GM23338 (cell line): ENCODE data around the gene CRYAB. TPM values are rescaled to one million over a fixed set of nuclear protein-coding genes. Genes with fewer than 3 reads are reported as not detected.

Experiments used
- ATAC-seq: fragments of 200-7000 bp; cut with Tn5 transposase; 3 replicates; pipeline ENCODE4 v1.9.1; 2020
- DNase-seq: peaks from one replicate; pipeline ENCODE4 v3.0.0-alpha.2; 2015; ENCODE audit warnings: low spot score
- H2AFZ ChIP-seq: fragments of 200-600 bp; sonication (generic); 2 replicates; pipeline ENCODE4 v1.8.0; 2016; ENCODE audit warnings: antibody characterized with exemption, mild to moderate bottlenecking, moderate library complexity
- H3F3A ChIP-seq: fragments of 200-600 bp; sonication (generic); replicated peaks from 2 replicates; pipeline ENCODE4 v1.8.0; 2017; ENCODE audit warnings: antibody characterized with exemption, mixed run types, low read depth
- H3K27ac ChIP-seq: fragments of 200-600 bp; sonication (generic); 2 replicates; pipeline ENCODE4 v1.6.1; 2016; ENCODE audit warnings: low read depth
- H3K27me3 ChIP-seq: fragments of 200-600 bp; sonication (generic); 2 replicates; pipeline ENCODE4 v1.8.0; 2016; ENCODE audit warnings: mild to moderate bottlenecking, mixed run types, moderate library complexity; ENCODE audit not compliant: insufficient read depth
- H3K36me3 ChIP-seq: fragments of 200-600 bp; sonication (generic); 2 replicates; pipeline ENCODE4 v1.8.0; 2016; ENCODE audit warnings: mild to moderate bottlenecking; ENCODE audit not compliant: insufficient read depth
- H3K4me1 ChIP-seq: fragments of 200-600 bp; sonication (generic); 2 replicates; pipeline ENCODE4 v1.8.0; 2016; ENCODE audit warnings: mild to moderate bottlenecking, moderate library complexity; ENCODE audit not compliant: insufficient read depth
- H3K4me2 ChIP-seq: fragments of 200-600 bp; sonication (generic); 2 replicates; pipeline ENCODE4 v1.7.1; 2017; ENCODE audit warnings: mixed run types
- H3K4me3 ChIP-seq: fragments of 200-600 bp; sonication (generic); 2 replicates; pipeline ENCODE4 v1.6.1; 2016; ENCODE audit warnings: mixed run types
- H3K79me2 ChIP-seq: fragments of 200-600 bp; sonication (generic); replicated peaks from 2 replicates; pipeline ENCODE4 v1.8.0; 2017; ENCODE audit warnings: mild to moderate bottlenecking; ENCODE audit not compliant: insufficient read depth
- H3K9me2 ChIP-seq: fragments of 200-600 bp; sonication (generic); 2 replicates; pipeline ENCODE4 v1.8.0; 2017; ENCODE audit not compliant: insufficient read depth
- H4K20me1 ChIP-seq: fragments of 200-600 bp; sonication (generic); replicated peaks from 2 replicates; pipeline ENCODE4 v1.8.0; 2017; ENCODE audit warnings: mild to moderate bottlenecking; ENCODE audit not compliant: insufficient read depth
- H3K27ac Mint-ChIP-seq: 2 replicates; pipeline ENCODE4 v1.8.0; 2020; ENCODE audit warnings: inconsistent platforms, mild to moderate bottlenecking, moderate library complexity, mixed read lengths
- H3K27me3 Mint-ChIP-seq: 3 replicates; pipeline ENCODE4 v1.8.0; 2022; ENCODE audit warnings: low read depth, mild to moderate bottlenecking, moderate library complexity, mixed read lengths, inconsistent platforms; ENCODE audit not compliant: insufficient read depth, poor library complexity
- H3K36me3 Mint-ChIP-seq: 3 replicates; pipeline ENCODE4 v1.8.0; 2021; ENCODE audit warnings: low read depth, mild to moderate bottlenecking, inconsistent platforms, moderate library complexity, mixed read lengths
- H3K4me1 Mint-ChIP-seq: 3 replicates; pipeline ENCODE4 v1.8.0; 2020; ENCODE audit warnings: mild to moderate bottlenecking, inconsistent platforms, mixed read lengths
- H3K4me3 Mint-ChIP-seq: 3 replicates; pipeline ENCODE4 v1.8.0; 2021; ENCODE audit warnings: moderate library complexity, mild to moderate bottlenecking, inconsistent platforms, mixed read lengths
- H3K9me3 Mint-ChIP-seq: 3 replicates; pipeline ENCODE4 v1.8.0; 2020; ENCODE audit warnings: moderate library complexity, mild to moderate bottlenecking, inconsistent platforms, mixed read lengths
- CREB1 ChIP-seq: fragments of 250-450 bp; sonication (Bioruptor Pico); IDR thresholded peaks from 2 replicates; pipeline ENCODE4 v1.5.0; 2020; ENCODE audit warnings: low read depth, mild to moderate bottlenecking, moderate library complexity
- EZH2 ChIP-seq: fragments of 200-600 bp; sonication (generic); IDR thresholded peaks from one replicate; pipeline ENCODE4 v1.8.0; 2017; ENCODE audit warnings: antibody characterized with exemption, mild to moderate bottlenecking, low read depth; ENCODE audit not compliant: unreplicated experiment
- JUNB ChIP-seq: IDR thresholded peaks from one replicate; pipeline ENCODE4 v1.6.1; 2016; ENCODE audit warnings: antibody characterized with exemption; ENCODE audit not compliant: unreplicated experiment
- POLR2AphosphoS5 ChIP-seq: IDR thresholded peaks from 2 replicates; pipeline ENCODE4 v1.6.1; 2016; ENCODE audit warnings: antibody characterized with exemption, low read depth
- REST ChIP-seq: IDR thresholded peaks from one replicate; pipeline ENCODE4 v1.6.1; 2018; ENCODE audit warnings: antibody characterized with exemption; ENCODE audit not compliant: unreplicated experiment
- STAT1 ChIP-seq: IDR thresholded peaks from one replicate; pipeline ENCODE4 v1.6.1; 2016; ENCODE audit warnings: antibody characterized with exemption; ENCODE audit not compliant: unreplicated experiment
- ZNF462 ChIP-seq: fragments of 250-450 bp; sonication (Bioruptor Pico); IDR thresholded peaks from 2 replicates; pipeline ENCODE4 v1.5.0; 2020; ENCODE audit warnings: mild to moderate bottlenecking, moderate library complexity
- polyA plus RNA-seq: library from polyadenylated mRNA; unstranded; fragments of >200 nt; fragmentation: Nextera tagmentation; extraction: Ambion mirVana; gene quantifications from 2 replicates; pipeline ENCODE4 v1.2.1, GENCODE V29; 2016
- total RNA-seq: library from RNA; depleted of rRNA; stranded (reverse); fragments of >200 nt; shearing (Covaris generic); gene quantifications from 2 replicates; pipeline ENCODE4 v1.2.3, GENCODE V29; 2014
- TF ChIP-seq, protein P1 (sequence below), 2 experiments: fragments of 200-600 bp in 1 of 2; sonication (generic) in 1 of 2; conservative IDR thresholded peaks; 2 replicates each; pipeline versions ENCODE4 v1.5.1 to v1.6.1; 2016 to 2017; ENCODE audit warnings: antibody characterized with exemption in 2 of 2, low read depth in 2 of 2, mild to moderate bottlenecking in 2 of 2, moderate library complexity in 1 of 2

The CRYAB gene
- total and polyA plus RNA-seq, 2 experiments from 2014 or later, result 6.1 to 9.6 TPM

DNA sequence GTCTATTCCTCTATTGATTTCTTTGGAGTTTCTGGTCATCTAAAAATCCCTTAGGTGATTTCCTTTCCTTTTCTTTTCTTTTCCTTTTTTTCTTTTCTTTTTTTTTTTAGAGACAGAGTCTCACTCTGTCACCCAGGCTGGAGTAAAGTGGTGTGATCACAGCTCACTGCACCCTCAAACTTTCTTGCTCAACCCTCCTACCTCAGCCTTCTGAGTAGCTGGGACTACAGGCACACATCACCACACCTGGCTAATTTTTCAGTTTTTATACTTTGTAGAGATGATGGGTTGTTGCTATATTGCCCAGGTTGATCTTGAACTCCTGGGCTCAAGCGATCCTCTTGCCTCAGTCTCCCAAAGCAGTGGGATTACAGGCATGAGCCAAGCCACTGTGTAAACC lies 5.2 kb upstream of the CRYAB start (continued):
- no peak for TF ChIP-seq ZNF462 (CRISPR knock-in tag)
- TF ChIP-seq, protein P1, sequence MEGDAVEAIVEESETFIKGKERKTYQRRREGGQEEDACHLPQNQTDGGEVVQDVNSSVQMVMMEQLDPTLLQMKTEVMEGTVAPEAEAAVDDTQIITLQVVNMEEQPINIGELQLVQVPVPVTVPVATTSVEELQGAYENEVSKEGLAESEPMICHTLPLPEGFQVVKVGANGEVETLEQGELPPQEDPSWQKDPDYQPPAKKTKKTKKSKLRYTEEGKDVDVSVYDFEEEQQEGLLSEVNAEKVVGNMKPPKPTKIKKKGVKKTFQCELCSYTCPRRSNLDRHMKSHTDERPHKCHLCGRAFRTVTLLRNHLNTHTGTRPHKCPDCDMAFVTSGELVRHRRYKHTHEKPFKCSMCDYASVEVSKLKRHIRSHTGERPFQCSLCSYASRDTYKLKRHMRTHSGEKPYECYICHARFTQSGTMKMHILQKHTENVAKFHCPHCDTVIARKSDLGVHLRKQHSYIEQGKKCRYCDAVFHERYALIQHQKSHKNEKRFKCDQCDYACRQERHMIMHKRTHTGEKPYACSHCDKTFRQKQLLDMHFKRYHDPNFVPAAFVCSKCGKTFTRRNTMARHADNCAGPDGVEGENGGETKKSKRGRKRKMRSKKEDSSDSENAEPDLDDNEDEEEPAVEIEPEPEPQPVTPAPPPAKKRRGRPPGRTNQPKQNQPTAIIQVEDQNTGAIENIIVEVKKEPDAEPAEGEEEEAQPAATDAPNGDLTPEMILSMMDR (conservative IDR thresholded peaks at IDR 0.05; ENCODE audit: low read depth in 2 of 2), result no peak

DNA sequence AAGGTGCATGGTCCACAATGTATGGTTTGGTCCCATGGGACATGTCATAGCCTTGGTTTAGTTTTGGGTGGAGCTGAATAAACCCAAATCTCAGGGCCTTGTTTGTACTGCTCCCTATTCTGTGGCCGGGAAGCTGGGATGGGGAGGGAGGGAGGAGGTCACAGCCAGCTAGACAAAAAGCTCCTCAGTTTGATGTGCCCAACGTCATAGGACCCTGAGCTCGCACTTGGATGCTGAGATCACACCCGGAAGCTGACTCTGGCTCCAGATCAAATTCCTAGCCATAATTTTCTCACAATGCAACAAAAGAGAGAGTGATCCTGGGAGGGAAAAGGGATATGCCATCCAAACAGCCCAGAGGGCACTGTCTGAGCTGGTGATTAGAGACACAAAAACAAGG lies 2.4 kb upstream of the CRYAB start:
- no peak for DNase-seq
- peaks cover 3% of the 10 kb centered on the region; the same call in 1 of the 3 replicates for H3K9me3 Mint-ChIP-seq
- H3F3A ChIP-seq, result peaks cover 3% of the 10 kb centered on the region; the same call in 1 of the 2 replicates
- no peaks in the 10 kb centered on the region for H4K20me1 ChIP-seq
- no peak overlapping the region for H3K27ac ChIP-seq
- H3K4me1 Mint-ChIP-seq, result peaks cover 49% of the 10 kb centered on the region
- H3K36me3 Mint-ChIP-seq, result no peaks in the 10 kb centered on the region
- H2AFZ ChIP-seq, result 0 out of 2 replicates have a peak overlapping the region, but pooled peaks have one; percentile 18
- H3K36me3 ChIP-seq, result no peaks in the 10 kb centered on the region
- no peaks in the 10 kb centered on the region for H3K27me3 ChIP-seq
- no peak overlapping the region for H3K4me2 ChIP-seq
- no peaks in the 10 kb centered on the region for H3K9me2 ChIP-seq
- H3K4me1 ChIP-seq, result peaks cover 38% of the 10 kb centered on the region
- no peak overlapping the region for H3K27ac Mint-ChIP-seq
- peaks cover 14% of the 10 kb centered on the region for H3K27me3 Mint-ChIP-seq
- H3K79me2 ChIP-seq, result no peaks in the 10 kb centered on the region
- no peak overlapping the region for H3K4me3 Mint-ChIP-seq
- H3K4me3 ChIP-seq, result no peak overlapping the region
- ATAC-seq, result no peak
- TF ChIP-seq EZH2 (no peak), CREB1 (CRISPR knock-in tag) (no peak), STAT1 (no peak), POLR2AphosphoS5 (no peak), REST (no peak), JUNB (no peak)
